ENCODE data around the gene LRRC8E.

LRRC8E gene

GRCh38 chr19:7931221-7932061 lies 43.1 kb downstream of the LRRC8E start:
- no peak overlapping the region for H3K4me3 ChIP-seq (ENCODE audit: low read depth, low read length)
- no peak for TF ChIP-seq CTCF (IDR thresholded peaks at IDR 0.05; ENCODE audit: low read depth, low read length, missing control alignments)
- DNase-seq (ENCODE audit: low read depth) = no peak

GRCh38 chr19:7932276-7932929 lies 44.1 kb downstream of the LRRC8E start:
- H3K4me3 ChIP-seq (ENCODE audit: low read depth, low read length) = no peak overlapping the region
- TF ChIP-seq CTCF (IDR thresholded peaks at IDR 0.05; ENCODE audit: low read depth, low read length, missing control alignments) = no peak
- DNase-seq (ENCODE audit: low read depth) = no peak

GRCh38 chr19:7932930-7933300 lies 44.6 kb downstream of the LRRC8E start:
- no peak overlapping the region for H3K4me3 ChIP-seq (ENCODE audit: low read depth, low read length)
- no peak for DNase-seq (ENCODE audit: low read depth)
- no peak for TF ChIP-seq CTCF (IDR thresholded peaks at IDR 0.05; ENCODE audit: low read depth, low read length, missing control alignments)

GRCh38 chr19:7933411-7933810 lies 45.1 kb downstream of the LRRC8E start:
- DNase-seq (ENCODE audit: low read depth) = no peak
- no peak overlapping the region for H3K4me3 ChIP-seq (ENCODE audit: low read depth, low read length)
- no peak for TF ChIP-seq CTCF (IDR thresholded peaks at IDR 0.05; ENCODE audit: low read depth, low read length, missing control alignments)

- H3K4me3 ChIP-seq (ENCODE audit: low read depth, low read length) = no peak overlapping the region
- DNase-seq (ENCODE audit: low read depth) = no peak
- no peak for TF ChIP-seq CTCF (IDR thresholded peaks at IDR 0.05; ENCODE audit: low read depth, low read length, missing control alignments)
Measured at GRCh38 chr19:7933828-7934725, 45.8 kb downstream of the LRRC8E start.

- H3K4me3 ChIP-seq (ENCODE audit: low read depth, low read length) = no peak overlapping the region
- no peak for TF ChIP-seq CTCF (IDR thresholded peaks at IDR 0.05; ENCODE audit: low read depth, low read length, missing control alignments)
- no peak for DNase-seq (ENCODE audit: low read depth)
Measured at GRCh38 chr19:7934766-7935165, 46.5 kb downstream of the LRRC8E start.

Data from GM12864 (cell line).